GM18951 (cell line): Measurements from ENCODE around the gene KIAA1217.

Experiments
- POLR2A ChIP-seq: IDR thresholded peaks from 4 replicates; pipeline ENCODE4 v1.6.1; 2011; ENCODE audit warnings: mild to moderate bottlenecking; ENCODE audit not compliant: insufficient read length, insufficient read depth; ENCODE audit errors: extremely low read depth
- in situ Hi-C: fragments of 300-500 bp; cut with MboI; formaldehyde crosslinking; loops from one replicate; pipeline ENCODE4 v1.12.0; 2022; ENCODE audit warnings: low sequenced_read_pairs, mixed read lengths, inconsistent platforms; ENCODE audit not compliant: unreplicated experiment

KIAA1217 gene

GRCh38 chr10:24502801-24503460, 294.0 kb downstream of the KIAA1217 start:
- in situ Hi-C loops, result loop anchor here (10.0 to 25.0 kb wide), 2 partner anchors 138 to 516 kb away; no protein-coding TSS in a partner anchor
- no peak for TF ChIP-seq POLR2A

- TF ChIP-seq POLR2A, result no peak
- in situ Hi-C loops, result loop anchor here (10.0 to 25.0 kb wide), 2 partner anchors 139 to 516 kb away; no protein-coding TSS in a partner anchor
Observed at GRCh38 chr10:24503461-24504320, 294.8 kb downstream of the KIAA1217 start.

GRCh38 chr10:24505759-24506158, 296.8 kb downstream of the KIAA1217 start:
- in situ Hi-C loops, result loop anchor here (10.0 to 25.0 kb wide), 2 partner anchors 141 to 518 kb away; no protein-coding TSS in a partner anchor
- TF ChIP-seq POLR2A, result no peak

GRCh38 chr10:24513155-24513554, 304.2 kb downstream of the KIAA1217 start:
- no peak for TF ChIP-seq POLR2A
- in situ Hi-C loops, result loop anchor here (25.0 kb wide), 1 partner anchor 526 kb away; no protein-coding TSS in a partner anchor

GRCh38 chr10:24515481-24515880, 306.5 kb downstream of the KIAA1217 start:
- in situ Hi-C loops, result loop anchor here (25.0 kb wide), 1 partner anchor 528 kb away; no protein-coding TSS in a partner anchor
- TF ChIP-seq POLR2A, result no peak

GRCh38 chr10:24518411-24518810, 309.5 kb downstream of the KIAA1217 start:
- no peak for TF ChIP-seq POLR2A
- in situ Hi-C loops, result loop anchor here (25.0 kb wide), 1 partner anchor 531 kb away; no protein-coding TSS in a partner anchor

GRCh38 chr10:24518981-24519597, 310.2 kb downstream of the KIAA1217 start:
- in situ Hi-C loops, result loop anchor here (25.0 kb wide), 1 partner anchor 532 kb away; no protein-coding TSS in a partner anchor
- TF ChIP-seq POLR2A, result no peak

- TF ChIP-seq POLR2A, result no peak
- in situ Hi-C loops, result loop anchor here (25.0 kb wide), 1 partner anchor 533 kb away; no protein-coding TSS in a partner anchor
Observed at GRCh38 chr10:24519950-24520349, 311.0 kb downstream of the KIAA1217 start.

- no peak for TF ChIP-seq POLR2A
- in situ Hi-C loops, result loop anchor here (25.0 kb wide), 1 partner anchor 537 kb away; no protein-coding TSS in a partner anchor
Observed at GRCh38 chr10:24524314-24524713, 315.4 kb downstream of the KIAA1217 start.

GRCh38 chr10:24526085-24526649, 317.2 kb downstream of the KIAA1217 start:
- in situ Hi-C loops, result no loop called here
- TF ChIP-seq POLR2A, result no peak

- TF ChIP-seq POLR2A, result no peak
- in situ Hi-C loops, result no loop called here
Observed at GRCh38 chr10:24528946-24529345, 320.0 kb downstream of the KIAA1217 start.

- in situ Hi-C loops, result no loop called here
- TF ChIP-seq POLR2A, result no peak
Observed at GRCh38 chr10:24531439-24531838, 322.5 kb downstream of the KIAA1217 start.
